H9 (cell line): Measurements from ENCODE around the gene ARPIN. TPM values are rescaled to one million over a fixed set of nuclear protein-coding genes. Genes with fewer than 3 reads are reported as not detected.

Experiments used
- DNase-seq: peaks from one replicate; pipeline ENCODE4 v3.0.0-alpha.2; 2017
- H2AFZ ChIP-seq: one replicate; pipeline ENCODE4 v1.6.1; 2013; ENCODE audit warnings: mild to moderate bottlenecking, low read length, control low read depth, moderate library complexity
- H2AK5ac ChIP-seq: 2 replicates; pipeline ENCODE4 v1.6.1; 2013; ENCODE audit warnings: low read length, control low read depth, mixed read lengths; ENCODE audit not compliant: insufficient read length
- H2BK120ac ChIP-seq: one replicate; pipeline ENCODE4 v1.6.1; 2013; ENCODE audit warnings: low read depth, mild to moderate bottlenecking, low read length, control low read depth, inconsistent platforms; ENCODE audit not compliant: poor library complexity, severe bottlenecking
- H2BK12ac ChIP-seq: 2 replicates; pipeline ENCODE4 v1.6.1; 2013; ENCODE audit warnings: low read length, control low read depth, mixed read lengths, low read depth; ENCODE audit not compliant: insufficient read length
- H2BK15ac ChIP-seq: 2 replicates; pipeline ENCODE4 v1.6.1; 2013; ENCODE audit warnings: low read depth, low read length, control low read depth
- H2BK20ac ChIP-seq: one replicate; pipeline ENCODE4 v1.6.1; 2013; ENCODE audit warnings: low read depth, mild to moderate bottlenecking, low read length, control low read depth, inconsistent platforms; ENCODE audit not compliant: poor library complexity, severe bottlenecking
- H2BK5ac ChIP-seq: 2 replicates; pipeline ENCODE4 v1.6.1; 2013; ENCODE audit warnings: low read length, control low read depth, mixed read lengths; ENCODE audit not compliant: insufficient read length
- H3K14ac ChIP-seq: 2 replicates; pipeline ENCODE4 v1.6.1; 2013; ENCODE audit warnings: low read length, control low read depth; ENCODE audit not compliant: insufficient read depth
- H3K18ac ChIP-seq: 2 replicates; pipeline ENCODE4 v1.6.1; 2013; ENCODE audit warnings: low read depth, mild to moderate bottlenecking, mixed read lengths, low read length, control low read depth; ENCODE audit not compliant: insufficient read length
- H3K23ac ChIP-seq: 2 replicates; pipeline ENCODE4 v1.6.1; 2013; ENCODE audit warnings: low read length, control low read depth, mixed read lengths, low read depth; ENCODE audit not compliant: insufficient read length
- H3K23me2 ChIP-seq: 2 replicates; pipeline ENCODE4 v1.6.1; 2013; ENCODE audit warnings: low read depth, mild to moderate bottlenecking, mixed read lengths, low read length, control low read depth; ENCODE audit not compliant: insufficient read length, poor library complexity, severe bottlenecking
- H3K27ac ChIP-seq: 2 replicates; pipeline ENCODE4 v1.5.1; 2013; ENCODE audit warnings: low read length, control low read depth, mixed read lengths, low read depth; ENCODE audit not compliant: insufficient read length
- H3K27me3 ChIP-seq: 2 replicates; pipeline ENCODE4 v1.6.1; 2013; ENCODE audit warnings: low read length, control low read depth, inconsistent platforms; ENCODE audit not compliant: insufficient read depth
- H3K4ac ChIP-seq: 2 replicates; pipeline ENCODE4 v1.6.1; 2013; ENCODE audit warnings: low read depth, mild to moderate bottlenecking, control low read depth, inconsistent platforms, low read length, moderate library complexity
- H3K4me1 ChIP-seq: 2 replicates; pipeline ENCODE4 v1.6.1; 2013; ENCODE audit warnings: low read length, control low read depth, inconsistent platforms; ENCODE audit not compliant: insufficient read depth
- H3K4me2 ChIP-seq: 2 replicates; pipeline ENCODE4 v1.6.1; 2013; ENCODE audit warnings: low read length, control low read depth, mixed read lengths; ENCODE audit not compliant: insufficient read length, insufficient read depth
- H3K56ac ChIP-seq: 2 replicates; pipeline ENCODE4 v1.6.1; 2013; ENCODE audit warnings: low read depth, mild to moderate bottlenecking, mixed read lengths, low read length, control low read depth; ENCODE audit not compliant: insufficient read length
- H3K79me1 ChIP-seq: 2 replicates; pipeline ENCODE4 v1.6.1; 2013; ENCODE audit warnings: low read depth, mild to moderate bottlenecking, moderate library complexity, low read length, control low read depth, inconsistent platforms; ENCODE audit not compliant: insufficient read depth, poor library complexity, severe bottlenecking
- H3K79me2 ChIP-seq: 2 replicates; pipeline ENCODE4 v1.6.1; 2013; ENCODE audit warnings: low read length, control low read depth, inconsistent platforms; ENCODE audit not compliant: insufficient read depth
- H3K9ac ChIP-seq: 2 replicates; pipeline ENCODE4 v1.6.1; 2013; ENCODE audit warnings: low read length, control low read depth, mixed read lengths; ENCODE audit not compliant: insufficient read length; ENCODE audit errors: extremely low read depth
- H3K9me3 ChIP-seq: one replicate; pipeline ENCODE4 v1.6.1; 2013; ENCODE audit warnings: low read depth, low read length, inconsistent platforms; ENCODE audit not compliant: control insufficient read depth
- H3T11ph ChIP-seq: one replicate; pipeline ENCODE4 v1.6.1; 2013; ENCODE audit warnings: mild to moderate bottlenecking, low read length, control low read depth, inconsistent platforms
- H4K20me1 ChIP-seq: one replicate; pipeline ENCODE4 v1.6.1; 2013; ENCODE audit not compliant: control insufficient read depth, insufficient read length, insufficient read depth
- H4K5ac ChIP-seq: 2 replicates; pipeline ENCODE4 v1.6.1; 2013; ENCODE audit warnings: low read depth, mild to moderate bottlenecking, mixed read lengths, low read length, control low read depth; ENCODE audit not compliant: insufficient read length
- H4K8ac ChIP-seq: replicated peaks from 2 replicates; pipeline ENCODE4 v1.6.1; 2013; ENCODE audit warnings: low read length, control low read depth, mixed read lengths, low read depth; ENCODE audit not compliant: insufficient read length
- H4K91ac ChIP-seq: 2 replicates; pipeline ENCODE4 v1.6.1; 2013; ENCODE audit warnings: low read depth, mild to moderate bottlenecking, moderate library complexity, mixed read lengths, low read length, control low read depth; ENCODE audit not compliant: insufficient read length
- H3K27ac Mint-ChIP-seq, 3 experiments: 2 replicates in 2 of 3; 3 replicates in 1 of 3; pipeline ENCODE4 v1.8.0; 2020 to 2021; ENCODE audit warnings: mixed read lengths in 3 of 3, mild to moderate bottlenecking in 1 of 3, moderate library complexity in 1 of 3
- H3K27me3 Mint-ChIP-seq: 2 replicates; pipeline ENCODE4 v1.8.0; 2021; ENCODE audit warnings: low read depth, mild to moderate bottlenecking, moderate library complexity, mixed read lengths
- H3K36me3 Mint-ChIP-seq, 3 experiments: 2 replicates in 2 of 3; 3 replicates in 1 of 3; pipeline ENCODE4 v1.8.0; 2020 to 2021; ENCODE audit warnings: low read depth in 3 of 3, mixed read lengths in 3 of 3; ENCODE audit not compliant: insufficient read depth in 1 of 3
- H3K4me1 Mint-ChIP-seq, 2 experiments: 2 replicates each; pipeline ENCODE4 v1.8.0; 2020; ENCODE audit warnings: mixed read lengths in 2 of 2
- H3K4me3 Mint-ChIP-seq, 2 experiments: 2 replicates in 1 of 2; 3 replicates in 1 of 2; pipeline ENCODE4 v1.8.0; 2020 to 2021; ENCODE audit warnings: mild to moderate bottlenecking in 2 of 2, mixed read lengths in 2 of 2, moderate library complexity in 1 of 2
- H3K9me3 Mint-ChIP-seq, 2 experiments: 2 replicates in 1 of 2; 3 replicates in 1 of 2; pipeline ENCODE4 v1.8.0; 2020; ENCODE audit warnings: mild to moderate bottlenecking in 2 of 2, mixed read lengths in 2 of 2, moderate library complexity in 1 of 2
- WGBS: extraction: QIAGEN DNeasy Blood & Tissue Kit; methylation state at CpG from one replicate; pipeline ENCODE4 v1.1.7; 2013; ENCODE audit warnings: missing lambda C conversion rate, low lambda C conversion rate, mixed read lengths; ENCODE audit not compliant: insufficient read length; ENCODE audit errors: extremely low coverage; 5-methylcytosine and 5-hydroxymethylcytosine counted together
- total RNA-seq: library from RNA; stranded (reverse); gene quantifications from 2 replicates; pipeline ENCODE4 v1.2.1, GENCODE V29; 2021
- TF ChIP-seq, protein P1 (sequence below): fragments of 200-600 bp; sonication (generic); conservative IDR thresholded peaks from 3 replicates; pipeline ENCODE4 v1.8.0; 2021; ENCODE audit warnings: antibody characterized with exemption, mild to moderate bottlenecking

Gene ARPIN
- total RNA-seq, 1 experiment from 2014 or later, result 6.4 TPM

DNA sequence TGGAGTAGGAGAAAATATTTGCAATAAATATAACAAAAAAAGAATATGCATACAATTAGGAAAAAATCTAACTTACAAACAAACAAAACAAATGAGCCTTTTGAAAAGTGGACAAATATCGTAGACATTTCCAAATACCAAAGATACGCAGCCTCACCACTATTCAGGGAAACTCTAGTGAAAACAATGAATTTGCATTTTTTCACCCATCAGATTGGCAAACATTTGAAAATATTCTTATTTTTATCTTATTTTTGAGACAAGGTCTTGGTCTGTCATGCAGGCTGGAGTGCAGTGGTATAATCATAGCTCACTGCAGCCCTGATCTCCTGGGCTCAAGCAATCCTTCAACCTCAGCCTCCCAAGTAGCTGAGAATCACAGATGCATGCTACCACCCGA is 34.4 kb downstream of the ARPIN start:
- DNase-seq, result no peak
- H3K79me2 ChIP-seq, result no peaks in the 10 kb centered on the region
- no peaks in the 10 kb centered on the region for H3K27me3 Mint-ChIP-seq
- WGBS, result no CpG with 5 or more reads among the region's 3 CpGs
- no peak overlapping the region for H2BK12ac ChIP-seq
- H3K36me3 Mint-ChIP-seq, result peaks cover 0 to 39% (median 36%) of the 10 kb centered on the region in 3 experiments; a peak in 5 of 7 replicates
- H3T11ph ChIP-seq, result no peak overlapping the region
- H3K14ac ChIP-seq, result no peak overlapping the region
- H4K8ac ChIP-seq, result no peak overlapping the region
- no peaks in the 10 kb centered on the region for H3K9me3 Mint-ChIP-seq
- H2BK15ac ChIP-seq, result no peak overlapping the region
- no peaks in the 10 kb centered on the region for H3K4me1 ChIP-seq
- H3K27ac ChIP-seq, result no peak overlapping the region
- no peak overlapping the region for H3K27ac Mint-ChIP-seq
- H2BK120ac ChIP-seq, result no peak overlapping the region
- H3K23me2 ChIP-seq, result no peaks in the 10 kb centered on the region
- no peak overlapping the region for H3K56ac ChIP-seq
- H3K4ac ChIP-seq, result no peak overlapping the region
- H3K4me2 ChIP-seq, result no peak overlapping the region
- no peaks in the 10 kb centered on the region for H3K27me3 ChIP-seq
- TF ChIP-seq, protein P1, sequence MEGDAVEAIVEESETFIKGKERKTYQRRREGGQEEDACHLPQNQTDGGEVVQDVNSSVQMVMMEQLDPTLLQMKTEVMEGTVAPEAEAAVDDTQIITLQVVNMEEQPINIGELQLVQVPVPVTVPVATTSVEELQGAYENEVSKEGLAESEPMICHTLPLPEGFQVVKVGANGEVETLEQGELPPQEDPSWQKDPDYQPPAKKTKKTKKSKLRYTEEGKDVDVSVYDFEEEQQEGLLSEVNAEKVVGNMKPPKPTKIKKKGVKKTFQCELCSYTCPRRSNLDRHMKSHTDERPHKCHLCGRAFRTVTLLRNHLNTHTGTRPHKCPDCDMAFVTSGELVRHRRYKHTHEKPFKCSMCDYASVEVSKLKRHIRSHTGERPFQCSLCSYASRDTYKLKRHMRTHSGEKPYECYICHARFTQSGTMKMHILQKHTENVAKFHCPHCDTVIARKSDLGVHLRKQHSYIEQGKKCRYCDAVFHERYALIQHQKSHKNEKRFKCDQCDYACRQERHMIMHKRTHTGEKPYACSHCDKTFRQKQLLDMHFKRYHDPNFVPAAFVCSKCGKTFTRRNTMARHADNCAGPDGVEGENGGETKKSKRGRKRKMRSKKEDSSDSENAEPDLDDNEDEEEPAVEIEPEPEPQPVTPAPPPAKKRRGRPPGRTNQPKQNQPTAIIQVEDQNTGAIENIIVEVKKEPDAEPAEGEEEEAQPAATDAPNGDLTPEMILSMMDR, result no peak
- H2AK5ac ChIP-seq, result no peak overlapping the region
- H4K91ac ChIP-seq, result no peak overlapping the region
- H3K9ac ChIP-seq, result no peak overlapping the region
- H4K20me1 ChIP-seq, result no peaks in the 10 kb centered on the region
- no peak overlapping the region for H3K18ac ChIP-seq
- no peak overlapping the region for H3K4me3 Mint-ChIP-seq
- no peaks in the 10 kb centered on the region for H3K9me3 ChIP-seq
- H4K5ac ChIP-seq, result no peak overlapping the region
- H3K79me1 ChIP-seq, result no peaks in the 10 kb centered on the region
- H2BK5ac ChIP-seq, result no peak overlapping the region
- H2AFZ ChIP-seq, result no peak overlapping the region
- no peak overlapping the region for H3K23ac ChIP-seq
- H3K4me1 Mint-ChIP-seq, result peaks cover 0 to 5% of the 10 kb centered on the region in 2 experiments; a peak in 2 of 4 replicates
- H2BK20ac ChIP-seq, result no peak overlapping the region
